ENCODE results near the gene ZIC4.

The ZIC4 gene

DNA sequence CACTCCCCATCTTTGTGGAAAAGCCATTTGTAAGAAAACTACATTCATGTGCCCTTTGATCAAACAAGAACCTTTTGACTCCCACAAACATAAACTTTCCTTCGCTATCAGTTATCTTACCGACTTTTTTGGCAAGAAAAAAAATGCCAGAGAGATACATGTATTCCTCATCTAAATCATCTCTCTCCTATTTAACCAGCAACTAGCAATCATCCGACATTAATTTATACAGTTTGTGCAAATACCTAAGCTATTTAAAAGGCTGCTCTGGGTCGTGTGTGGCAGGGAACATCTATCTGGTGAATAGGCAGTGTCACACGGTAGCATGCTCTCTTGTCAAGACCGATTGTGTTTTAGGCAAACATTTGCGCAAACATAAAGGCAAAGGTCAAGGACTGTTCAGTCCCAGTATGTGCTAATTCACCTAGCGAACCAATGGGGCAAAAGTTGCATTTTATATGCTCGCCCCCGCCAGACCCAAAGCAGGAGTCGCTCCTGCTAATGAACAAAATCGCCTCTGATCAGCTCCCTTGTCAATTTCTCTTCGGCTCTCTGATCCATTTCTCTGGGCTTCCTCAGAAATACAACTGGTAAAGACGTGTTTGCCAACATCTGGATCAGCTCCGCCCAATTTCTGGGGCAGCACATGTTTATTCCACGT is 37.7 kb downstream of the ZIC4 start:
- DNase-seq, result no peak

DNA sequence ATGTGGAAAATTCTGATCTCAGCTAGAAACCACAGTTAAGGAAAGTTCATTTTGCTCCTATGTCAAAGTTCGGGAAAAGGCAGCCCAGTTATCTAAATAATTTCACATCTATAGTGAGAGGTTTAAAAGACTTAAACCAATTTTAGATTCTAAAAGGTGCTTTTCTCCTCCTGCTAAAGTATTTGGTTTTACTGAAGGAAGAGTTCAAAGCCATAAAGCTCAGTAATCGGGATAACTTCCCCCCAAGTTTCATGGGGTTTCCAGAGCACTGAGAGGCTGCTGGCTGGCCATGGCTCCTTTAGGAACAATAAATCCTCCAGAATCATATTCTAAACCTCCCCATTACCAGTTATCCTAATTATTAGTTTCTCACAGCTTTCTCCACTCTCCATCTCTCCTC is 38.2 kb downstream of the ZIC4 start:
- no peak for DNase-seq

DNA sequence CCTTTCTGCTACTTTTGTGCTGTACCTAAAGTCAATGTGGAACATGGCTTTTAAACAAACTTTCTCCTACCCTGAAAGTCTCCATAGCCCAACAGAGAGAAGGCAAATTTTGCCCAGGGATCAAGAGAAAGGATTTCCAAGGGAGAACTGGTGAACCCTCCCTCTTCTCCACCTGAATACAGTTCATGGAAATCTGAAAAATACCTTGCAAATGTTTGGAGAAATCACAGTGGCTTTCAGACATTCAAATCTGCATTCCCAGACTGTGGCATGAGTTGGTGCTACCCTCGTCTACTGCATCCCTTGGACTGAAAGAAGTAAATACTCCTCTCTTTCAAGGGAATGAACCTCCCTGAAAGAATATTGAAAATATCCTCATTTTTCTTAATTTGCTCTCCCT is 38.7 kb downstream of the ZIC4 start:
- DNase-seq, result no peak

DNA sequence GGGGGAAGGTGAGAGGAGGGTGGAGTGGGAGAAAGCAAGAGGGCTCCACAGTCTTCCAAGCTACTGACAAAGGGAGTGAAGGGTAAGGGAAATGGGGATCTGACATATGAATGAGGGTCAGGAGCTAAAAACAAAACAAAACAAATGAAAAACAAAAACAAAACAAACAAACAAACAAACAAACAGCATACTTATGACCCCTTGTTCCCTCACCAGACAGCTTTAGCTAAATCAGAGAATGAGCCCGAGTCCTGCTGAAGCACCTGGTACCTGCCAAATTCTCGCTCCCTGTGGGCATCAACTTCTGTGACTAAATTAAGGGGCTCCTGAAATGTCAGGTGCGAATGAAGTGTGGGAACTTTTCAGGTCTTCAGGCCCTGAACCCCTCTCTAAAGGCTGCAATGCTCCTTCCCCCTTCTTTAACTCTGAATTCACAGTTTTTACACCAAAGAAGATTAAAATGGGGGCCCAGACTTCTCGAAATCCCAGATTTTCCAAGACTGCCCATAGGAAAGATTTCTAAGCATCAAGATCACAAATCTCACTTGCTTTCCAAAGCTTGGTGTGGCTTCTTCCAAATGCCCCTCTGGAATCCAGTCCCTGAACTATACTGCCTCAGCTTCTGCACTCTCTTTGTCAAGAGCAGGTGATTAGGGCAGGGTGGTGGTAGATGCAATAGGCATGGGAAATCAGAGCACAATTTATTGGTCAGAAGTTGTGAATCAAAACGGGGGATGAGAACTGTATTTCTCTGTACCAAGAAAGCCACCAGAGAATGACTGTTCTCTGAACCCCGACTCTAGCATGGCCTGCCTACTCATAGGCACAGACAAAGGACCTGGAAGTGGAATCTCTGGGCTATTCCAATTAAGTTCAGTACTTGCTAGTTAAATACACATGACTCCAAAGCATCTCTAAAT is 40.9 kb downstream of the ZIC4 start:
- no peak for DNase-seq

DNA sequence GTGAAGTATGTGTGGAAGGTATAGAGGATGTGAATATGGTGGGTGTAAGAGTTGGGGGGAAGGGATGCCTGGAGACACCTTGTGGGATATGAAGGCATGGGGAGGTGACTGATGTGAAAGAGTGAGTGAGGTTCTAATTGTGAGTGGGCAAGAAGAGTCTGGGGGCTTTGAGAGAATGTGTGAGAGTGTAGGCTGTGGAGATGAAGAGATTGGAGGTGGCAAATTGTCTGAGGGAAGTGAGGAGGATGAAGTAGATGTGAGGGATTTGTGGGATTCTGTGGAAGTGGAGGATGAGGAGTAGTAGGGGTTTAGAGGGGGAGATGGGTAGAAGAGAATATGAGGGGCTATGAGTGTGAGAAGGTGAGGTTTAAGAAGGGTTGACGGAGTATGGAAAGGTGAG is 41.6 kb downstream of the ZIC4 start:
- DNase-seq, result no peak

DNA sequence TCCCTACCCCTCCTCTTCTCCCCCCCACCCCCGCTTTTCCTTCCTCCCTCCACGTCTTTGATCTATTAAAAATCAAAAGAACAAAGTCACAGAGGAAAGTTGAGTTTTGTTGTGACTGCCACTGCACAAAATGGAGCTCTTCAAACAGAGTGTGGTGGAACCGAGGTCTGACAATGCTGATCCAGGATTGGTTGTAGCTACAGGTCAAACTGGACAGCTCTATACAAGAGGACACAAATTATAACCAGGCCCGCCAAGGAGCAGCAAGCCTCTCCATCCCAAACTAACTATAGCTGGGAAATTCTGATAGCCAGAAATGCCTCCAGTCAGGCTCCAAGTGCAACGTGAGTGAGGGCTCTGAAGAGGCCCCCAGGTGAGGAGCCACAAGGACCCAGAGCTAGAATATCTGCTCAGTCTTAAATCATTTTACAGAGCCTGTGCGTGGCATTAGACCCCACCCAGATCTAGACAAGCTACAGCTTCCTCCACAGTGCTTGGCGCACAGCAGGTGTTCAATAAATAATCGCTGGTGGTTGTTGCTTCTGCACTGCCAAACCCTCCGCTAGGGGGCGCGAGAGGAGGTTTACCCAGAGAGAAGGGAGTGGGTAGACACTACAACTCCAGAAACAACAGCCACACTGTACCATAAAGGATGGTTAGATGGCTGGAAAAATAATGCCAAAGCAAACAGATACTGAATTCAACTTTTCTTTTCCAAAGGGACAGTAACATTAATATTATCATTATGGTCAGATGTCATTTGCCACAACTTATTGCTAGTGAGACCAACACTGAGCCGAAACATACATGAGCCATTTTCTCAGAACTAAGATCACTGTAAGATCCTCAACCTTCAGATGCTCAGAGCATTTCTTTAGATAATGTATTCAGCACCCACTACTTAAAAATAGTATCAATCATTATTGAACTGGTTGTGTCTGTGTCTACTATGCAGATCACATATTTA is 44.6 kb downstream of the ZIC4 start:
- DNase-seq, result no peak

DNA sequence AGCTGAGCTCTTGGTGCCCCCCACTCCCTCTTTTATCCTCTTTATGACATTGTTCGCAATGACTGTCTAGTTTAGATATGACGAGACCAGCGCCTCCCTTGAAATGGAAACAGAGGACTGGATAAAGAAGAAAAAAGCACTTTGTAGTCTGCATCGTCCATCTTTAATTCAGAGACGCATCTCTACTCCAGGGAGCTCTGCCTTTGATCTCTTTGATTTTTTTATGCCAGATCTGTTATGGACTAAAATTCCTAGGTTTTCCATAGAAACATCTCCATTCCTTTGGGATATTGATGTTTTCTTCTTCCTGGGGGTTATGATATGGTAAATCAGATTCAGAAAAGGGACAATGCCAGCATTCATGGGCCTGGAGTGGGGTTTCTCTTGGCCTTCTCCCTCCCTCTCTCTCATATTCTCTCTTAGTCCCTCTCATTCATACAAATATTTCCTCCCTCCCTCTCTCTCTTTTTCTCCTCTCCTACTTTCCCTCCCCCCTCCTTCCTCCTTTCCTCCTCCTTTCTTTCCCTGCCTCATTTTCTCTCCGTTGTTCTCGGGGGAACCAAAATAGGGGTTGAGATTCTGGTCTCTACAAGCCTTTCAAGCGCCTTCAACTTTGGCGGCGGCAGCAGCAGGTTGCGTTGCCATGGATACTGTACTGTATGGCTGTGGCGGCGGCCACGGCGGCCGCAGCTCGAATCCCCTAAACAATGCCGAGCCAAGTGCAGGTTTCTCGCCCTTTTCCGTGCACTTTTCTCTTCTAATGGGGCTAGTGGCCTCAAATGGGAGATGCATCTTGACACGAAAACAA is 45.5 kb downstream of the ZIC4 start:
- DNase-seq, result no peak

DNA sequence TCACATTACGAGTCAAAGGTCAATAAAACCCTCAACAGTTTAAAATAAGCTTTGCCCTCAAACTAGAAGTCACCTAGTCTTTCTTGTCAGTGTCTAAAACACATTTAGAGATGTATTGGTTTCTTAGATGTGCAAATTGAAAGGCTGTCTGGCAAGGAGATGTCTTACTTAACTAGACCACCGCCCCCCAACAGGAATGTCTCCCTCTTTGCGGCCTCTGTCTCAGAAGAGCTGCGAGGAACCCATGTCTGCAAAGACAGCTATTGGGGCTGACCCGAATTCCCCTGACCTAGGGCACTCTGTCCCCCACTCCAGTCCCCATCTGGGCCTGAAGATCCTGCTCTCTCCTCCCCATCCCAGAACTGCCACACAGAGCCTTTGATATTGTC is 46.3 kb downstream of the ZIC4 start:
- no peak for DNase-seq

DNA sequence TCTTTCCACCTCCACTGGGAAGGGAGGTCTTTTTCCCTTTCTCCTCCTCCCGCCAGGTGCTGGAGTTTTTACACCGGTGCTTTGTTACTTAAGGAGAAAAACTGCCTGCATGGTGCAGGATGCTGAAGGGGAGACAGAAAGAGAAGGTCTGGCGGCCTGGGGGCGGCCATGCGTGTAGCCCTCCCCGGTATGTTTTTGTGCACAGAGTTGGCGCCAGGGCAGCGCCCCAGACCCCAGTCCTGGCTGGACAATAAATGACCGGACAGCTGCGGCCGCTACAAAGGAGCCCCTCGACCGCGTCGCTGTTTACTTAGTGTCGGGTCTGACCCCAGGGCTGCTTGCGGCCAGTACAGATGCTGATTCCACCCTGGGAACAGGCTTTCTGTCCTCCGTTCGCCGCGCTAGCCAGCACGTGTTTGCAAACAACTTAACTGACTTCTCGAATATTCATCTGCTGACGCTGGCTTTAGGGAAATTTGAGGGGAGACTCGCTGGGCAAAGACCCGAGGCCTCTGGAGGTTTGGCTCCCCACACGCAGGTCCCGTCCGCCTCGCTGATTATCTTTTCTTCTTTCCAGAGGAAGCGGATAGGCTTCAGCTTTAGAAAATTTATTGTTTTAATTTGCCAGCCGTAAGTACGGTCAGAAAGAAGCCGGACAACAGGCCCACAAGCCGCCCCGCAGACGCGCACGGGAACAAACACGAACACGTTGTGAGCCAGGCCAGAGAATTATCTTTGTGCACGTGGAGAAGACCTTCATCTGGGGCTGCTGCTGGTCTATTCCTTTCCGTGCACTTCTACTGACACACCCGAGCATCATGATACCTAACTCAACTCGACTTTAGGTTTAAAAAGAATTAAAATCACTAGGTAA is 46.9 kb downstream of the ZIC4 start:
- no peak for DNase-seq

DNA sequence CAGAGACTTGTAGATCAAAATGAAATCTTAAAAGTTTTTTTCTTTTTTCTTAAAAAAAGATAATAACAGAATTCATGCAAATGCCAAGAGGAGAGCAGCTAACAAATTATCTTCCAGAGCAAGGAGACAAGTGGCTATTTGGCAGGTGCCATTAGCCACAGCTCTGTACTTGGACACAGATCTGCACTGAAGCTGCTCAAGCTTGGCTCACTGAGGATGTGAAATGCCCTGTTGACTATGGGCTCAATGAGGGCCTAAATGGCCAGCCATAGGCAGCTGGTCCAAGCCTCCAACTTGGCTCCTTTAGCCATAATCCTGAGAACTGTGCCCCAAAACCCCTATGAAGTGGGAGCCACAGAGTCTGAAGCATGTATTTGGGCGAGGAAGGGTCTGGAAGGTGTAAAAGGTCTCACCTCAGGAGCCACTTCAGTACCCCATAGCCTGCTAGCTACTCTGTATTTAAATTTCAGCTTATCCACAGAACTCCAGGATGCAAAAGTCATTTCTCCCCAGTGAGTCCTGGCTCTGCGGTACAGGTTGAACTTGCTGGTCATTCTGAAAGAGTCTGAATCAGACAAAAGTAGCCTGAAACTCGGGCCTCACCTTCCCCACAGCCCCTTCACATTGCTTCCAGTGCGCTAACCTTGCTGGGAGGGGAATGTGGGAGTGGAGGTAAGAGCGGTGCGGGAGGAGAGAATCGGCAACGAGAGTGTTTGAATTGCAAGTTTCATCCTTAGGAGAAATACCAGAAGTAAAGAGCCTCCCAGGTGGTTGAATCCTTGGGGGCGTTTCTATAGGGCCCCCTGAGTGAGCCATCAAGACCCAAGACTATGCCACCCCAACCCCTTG is 48.0 kb downstream of the ZIC4 start:
- no peak for DNase-seq

DNA sequence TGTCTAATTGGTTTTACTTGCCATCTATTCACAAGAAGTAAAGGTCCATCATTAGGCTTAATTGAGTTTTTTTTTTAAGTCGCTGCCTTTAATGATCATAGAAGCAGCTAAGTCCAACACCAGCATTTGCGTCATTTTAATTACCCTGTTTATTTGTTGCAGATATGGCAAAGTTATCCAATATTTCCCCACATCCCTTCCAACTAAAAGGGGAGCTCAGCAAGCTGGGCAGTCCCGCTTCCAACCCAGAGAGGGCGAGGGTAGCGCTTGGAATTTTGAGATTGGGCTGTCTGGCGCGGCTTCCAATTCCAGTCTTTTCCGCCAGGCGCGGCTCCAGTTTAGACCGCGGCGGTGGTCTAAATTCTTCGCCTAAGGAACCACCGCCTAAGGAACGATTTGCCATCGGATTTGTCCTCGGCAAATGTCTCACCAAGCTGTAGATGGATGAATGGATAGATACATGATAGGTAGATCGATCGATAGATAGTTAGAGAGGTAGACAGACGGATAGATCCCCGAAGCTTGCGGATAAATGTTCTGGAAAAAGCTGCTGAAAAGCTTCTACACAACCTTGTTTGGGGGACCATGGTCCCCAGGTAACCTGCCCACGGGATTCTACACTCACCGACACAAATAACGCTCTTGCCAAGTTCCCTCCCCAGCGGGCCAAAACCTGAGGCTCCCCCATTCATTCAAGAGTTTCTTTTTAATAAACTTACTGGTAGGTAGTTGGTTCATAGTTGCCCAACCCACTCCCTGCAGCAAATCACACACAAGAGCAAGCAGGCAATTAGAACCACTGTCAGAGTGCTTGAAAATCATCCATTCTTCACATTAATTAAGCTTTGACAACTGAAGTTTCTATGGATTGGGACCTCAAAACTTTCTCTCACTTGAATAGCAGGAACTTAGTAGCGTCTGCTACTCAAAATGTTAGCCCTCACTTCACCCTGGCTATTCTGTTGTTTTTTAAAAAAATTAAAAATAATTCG is 49.1 kb downstream of the ZIC4 start:
- no peak for DNase-seq

DNA sequence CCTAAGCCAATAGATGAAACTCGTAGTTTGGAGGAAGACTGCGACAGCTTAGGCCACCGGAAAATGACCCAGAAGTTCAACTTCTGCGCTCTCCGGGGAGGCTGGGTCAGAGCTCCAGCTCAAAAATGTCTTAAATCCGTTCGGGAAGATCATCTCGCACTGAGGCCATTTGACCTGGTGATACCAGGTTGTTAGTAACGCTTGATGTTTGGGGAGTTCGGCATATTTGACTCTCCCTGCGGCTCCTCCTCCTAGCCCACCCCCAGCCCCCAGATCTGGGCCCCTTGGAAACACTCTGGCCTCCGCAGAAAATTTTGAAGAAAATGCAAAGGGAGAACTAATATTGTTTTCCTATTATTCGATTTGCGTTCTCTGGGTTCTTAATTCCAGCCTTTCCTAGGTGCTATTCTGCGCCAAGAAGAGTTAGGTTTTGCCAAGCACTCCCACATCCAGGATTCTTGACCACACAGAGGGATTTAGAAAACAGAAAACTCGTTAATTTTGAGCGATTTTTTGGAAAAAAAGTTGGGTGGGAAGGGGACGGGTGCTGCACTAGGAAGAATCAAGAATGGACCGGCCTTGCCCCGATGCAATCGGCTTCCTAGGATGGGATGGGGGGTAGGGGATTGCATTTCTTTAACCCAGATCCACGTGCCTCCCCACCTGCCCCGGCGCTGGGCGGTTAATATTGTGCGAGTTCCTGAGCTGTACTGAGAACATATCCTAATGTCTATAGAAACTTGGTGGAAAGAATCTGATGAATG is 50.0 kb downstream of the ZIC4 start:
- DNase-seq, result no peak

DNA sequence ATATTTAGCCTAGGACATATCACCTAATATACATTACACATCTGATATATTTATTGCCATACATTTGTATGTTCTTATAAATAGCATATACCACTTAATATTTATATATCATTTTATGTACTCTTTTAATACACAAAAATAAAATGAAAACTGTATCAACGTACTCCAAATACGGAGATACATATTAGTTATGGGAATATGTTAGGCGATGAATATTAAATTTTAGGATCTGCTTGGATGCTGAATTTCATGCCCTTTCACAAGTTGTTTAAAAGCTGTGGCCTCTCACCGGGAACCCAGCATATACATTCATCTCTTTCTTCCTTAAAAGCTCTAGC is 50.6 kb downstream of the ZIC4 start:
- no peak for DNase-seq

DNA sequence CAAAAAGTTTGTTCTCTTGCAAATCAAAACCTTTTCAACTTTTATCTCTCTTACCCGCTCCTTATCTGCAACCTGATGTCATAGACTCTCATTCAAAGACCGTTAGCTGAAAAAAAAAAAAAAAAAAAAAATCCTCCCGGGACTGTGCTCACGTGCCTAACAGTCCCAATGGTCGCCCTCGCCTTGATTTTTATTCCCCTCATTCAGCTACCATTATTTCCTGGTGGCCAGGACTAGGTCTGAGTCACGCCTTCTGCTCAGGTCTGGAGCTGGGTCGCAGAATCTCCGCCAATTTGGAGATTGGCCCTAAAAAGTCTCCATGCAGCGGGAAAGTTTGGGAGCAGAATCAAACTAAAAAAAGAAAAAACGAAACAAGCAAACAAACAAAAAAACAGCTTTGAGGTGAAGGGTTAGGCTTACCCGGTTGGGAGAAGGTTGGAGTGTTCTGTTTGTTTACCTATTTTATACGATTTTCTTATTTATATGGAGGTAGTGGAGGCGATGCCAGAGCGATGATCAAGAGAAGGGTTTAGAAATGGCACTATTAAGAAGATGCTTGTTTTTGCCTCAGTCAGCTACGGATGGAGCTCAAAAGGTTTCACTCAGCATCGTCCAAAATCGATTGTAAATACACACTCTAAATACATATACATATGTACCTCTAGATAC is 51.1 kb downstream of the ZIC4 start:
- DNase-seq, result no peak

DNA sequence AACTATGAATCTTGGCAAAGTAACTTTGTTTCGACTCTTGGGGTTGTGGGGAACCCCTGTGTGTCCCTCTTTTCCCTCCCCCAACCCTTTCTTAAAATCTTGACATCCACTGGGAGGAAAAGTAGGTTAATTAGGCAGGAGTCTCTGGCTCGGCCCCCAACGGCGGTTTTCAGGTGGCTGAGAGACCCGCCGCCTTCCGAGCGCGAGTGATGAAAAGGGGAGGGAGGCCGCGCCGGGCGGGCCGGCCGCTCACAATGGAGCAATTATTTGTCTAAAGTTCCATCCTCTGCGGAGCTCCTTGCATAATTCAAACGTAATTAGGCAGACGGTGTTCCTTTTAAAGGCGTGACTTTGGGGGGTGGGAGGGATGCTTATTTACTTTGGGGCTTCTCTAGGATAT is 51.7 kb downstream of the ZIC4 start:
- DNase-seq, result no peak

DNA sequence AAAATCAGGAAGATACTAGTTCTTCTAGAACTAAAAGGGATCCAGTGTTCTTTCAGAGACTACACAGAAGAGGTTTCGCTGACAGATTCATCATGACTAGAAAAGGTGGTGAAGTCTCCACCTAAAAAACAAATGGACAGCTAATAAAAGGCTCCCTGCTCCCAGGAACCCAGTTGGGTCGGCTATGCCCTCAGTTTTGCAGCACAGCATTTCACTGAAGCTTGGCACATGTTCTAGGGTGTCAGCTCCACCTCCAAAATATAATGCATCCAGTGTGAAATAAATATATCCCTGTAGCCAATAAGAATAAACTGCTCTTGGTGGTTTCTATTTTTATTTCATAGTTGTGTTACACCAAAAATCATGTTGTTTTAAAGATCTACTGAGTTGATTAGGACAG is 55.0 kb downstream of the ZIC4 start:
- no peak for DNase-seq

DNA sequence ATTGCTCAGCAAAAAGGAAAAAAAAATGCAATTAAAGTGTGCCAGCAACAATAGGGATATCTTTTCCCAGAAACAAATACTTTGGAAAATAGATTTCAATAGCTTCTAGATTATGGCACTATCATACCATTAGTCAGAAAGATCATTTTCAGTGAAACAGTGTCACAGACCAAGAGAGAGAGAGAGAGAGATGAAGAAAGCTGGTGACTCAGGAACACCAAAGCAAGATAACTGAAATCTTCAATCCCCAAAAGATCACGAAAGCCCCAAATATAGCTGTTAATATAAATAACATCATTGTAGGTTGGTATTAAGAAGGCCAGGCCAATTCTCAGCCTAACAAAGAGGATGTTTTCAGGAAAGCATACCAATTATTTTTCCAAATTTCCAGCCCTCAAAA is 57.4 kb downstream of the ZIC4 start:
- DNase-seq, result no peak

DNA sequence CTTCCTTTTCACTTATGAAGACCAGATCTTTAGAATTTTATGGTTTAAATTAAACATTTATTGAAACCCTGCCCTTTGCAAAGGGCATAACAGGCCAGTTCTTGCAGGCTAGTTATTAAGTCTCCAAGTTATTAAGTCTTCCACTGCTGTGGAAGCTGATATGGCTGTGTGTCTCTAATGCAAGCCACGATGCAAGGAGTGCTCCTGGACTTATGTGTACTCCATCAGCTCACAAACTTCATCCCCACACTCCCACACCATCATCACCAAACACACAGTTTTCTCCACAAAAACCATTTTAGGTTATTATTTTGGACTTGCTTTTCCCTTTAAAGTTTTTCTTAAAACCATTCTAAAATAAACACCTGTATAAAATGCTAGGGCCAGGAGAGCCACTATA is 62.4 kb downstream of the ZIC4 start:
- DNase-seq, result no peak
